Uterus (tissue), 2 donors: ENCODE measurements around the gene TTC13.

ENCODE experiments used
- CTCF ChIP-seq, 4 experiments: fragments of 200-600 bp in 2 of 4; fragments of 450-650 bp in 2 of 4; sonication (generic) in 2 of 4; IDR thresholded peaks; one replicate each; pipeline ENCODE4 v1.5.1; 2016 to 2019; ENCODE audit warnings: antibody characterized with exemption in 4 of 4, mild to moderate bottlenecking in 2 of 4, moderate library complexity in 1 of 4
- POLR2A ChIP-seq, 2 donors: fragments of 450-650 bp; IDR thresholded peaks; one replicate each; pipeline ENCODE4 v1.6.1; 2016; ENCODE audit warnings: antibody characterized with exemption in 2 of 2, mild to moderate bottlenecking in 1 of 2, moderate library complexity in 1 of 2

DNA sequence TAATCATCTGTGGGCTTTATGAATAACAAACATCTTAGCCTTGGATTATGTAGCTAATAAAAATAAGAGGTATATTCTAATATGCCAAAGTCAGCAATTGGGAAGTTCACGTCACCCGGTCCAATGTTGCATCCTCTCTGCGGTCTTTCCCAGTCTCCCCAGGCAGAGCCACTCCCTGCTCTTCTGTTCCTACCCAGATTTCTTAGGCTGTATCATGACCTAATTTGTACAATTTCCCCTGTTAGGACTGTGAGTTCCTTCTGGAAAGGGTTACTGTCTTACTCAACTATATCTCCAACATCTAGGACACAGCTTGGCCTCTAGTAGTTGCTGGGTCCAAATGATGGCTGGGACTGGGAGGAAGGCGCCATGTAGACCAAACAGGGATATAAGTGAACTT, 80.5 kb downstream of the TTC13 start:
- TF ChIP-seq CTCF (IDR thresholded peaks at IDR 0.05) (no peak), POLR2A (IDR thresholded peaks at IDR 0.05) (no peak)
